ENCODE results near the gene PTPRD. TPM values are rescaled to one million over a fixed set of nuclear protein-coding genes. Genes with fewer than 3 reads are reported as not detected.
A peak's percentile ranks its signal among the peaks of the same experiment; 100 is the strongest.

PTPRD gene
- total RNA-seq, 1 donor from 2014 or later: 6.1 TPM

GRCh38 chr9:8766096-8766495 lies 1846.7 kb downstream of the PTPRD start:
- DNase-seq: no peak
- intact Hi-C loops (cut with micrococcal nuclease): no loop called here
- no peak for ATAC-seq

DNA sequence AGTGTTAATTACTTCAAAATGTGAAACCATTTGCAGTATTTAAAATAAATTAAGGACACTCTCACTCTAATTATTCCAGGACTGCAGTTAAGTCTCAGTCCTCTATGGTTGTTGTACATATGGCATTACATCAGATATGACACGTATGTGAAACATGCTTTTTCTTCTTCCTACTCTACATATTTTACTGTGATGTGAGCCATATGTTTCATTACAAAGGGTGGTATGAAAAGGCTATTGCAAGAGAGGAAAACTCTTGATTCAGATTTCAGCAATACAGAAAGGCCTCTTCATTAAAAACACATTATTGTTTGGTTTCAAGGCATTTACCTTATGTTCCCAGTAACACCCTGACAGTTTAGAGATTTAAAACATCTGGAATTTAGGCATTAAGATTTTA lies 1848.8 kb downstream of the PTPRD start:
- DNase-seq (no peak), ATAC-seq (no peak)
- intact Hi-C loops (cut with micrococcal nuclease): no loop called here

DNA sequence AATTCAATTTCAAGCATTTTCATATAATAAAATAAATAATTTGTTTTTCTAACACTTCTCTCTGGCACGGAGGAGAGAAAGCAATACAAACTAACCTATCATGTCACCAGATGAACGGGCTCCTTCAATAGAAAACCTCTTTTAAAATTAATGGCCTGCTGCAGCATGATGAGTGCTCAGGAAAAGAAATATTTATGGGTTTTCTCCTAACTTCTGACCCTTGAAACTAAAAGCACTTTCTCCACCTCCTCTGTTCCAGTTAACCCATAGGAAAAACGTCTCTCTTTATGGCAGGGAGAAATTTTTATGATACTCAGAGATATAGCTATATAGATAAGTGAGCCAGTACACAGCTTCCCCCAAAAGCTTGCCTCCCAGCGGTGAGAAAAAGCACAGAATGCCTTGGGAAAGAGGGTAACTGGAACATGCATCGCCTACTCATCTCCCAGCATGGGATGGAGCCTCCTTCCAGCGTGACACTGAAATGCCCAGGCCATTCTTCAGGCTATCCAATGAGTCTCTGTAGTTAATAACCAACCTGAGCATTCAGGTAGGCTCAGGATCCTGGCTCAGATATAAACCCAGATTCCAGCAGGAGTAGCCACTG lies 1850.2 kb downstream of the PTPRD start:
- no peak for ATAC-seq
- no peak for DNase-seq
- intact Hi-C loops (cut with micrococcal nuclease): no loop called here

GRCh38 chr9:8760000-8760767 lies 1852.6 kb downstream of the PTPRD start:
- DNase-seq (no peak), ATAC-seq (no peak)
- intact Hi-C loops (cut with micrococcal nuclease): no loop called here

DNA sequence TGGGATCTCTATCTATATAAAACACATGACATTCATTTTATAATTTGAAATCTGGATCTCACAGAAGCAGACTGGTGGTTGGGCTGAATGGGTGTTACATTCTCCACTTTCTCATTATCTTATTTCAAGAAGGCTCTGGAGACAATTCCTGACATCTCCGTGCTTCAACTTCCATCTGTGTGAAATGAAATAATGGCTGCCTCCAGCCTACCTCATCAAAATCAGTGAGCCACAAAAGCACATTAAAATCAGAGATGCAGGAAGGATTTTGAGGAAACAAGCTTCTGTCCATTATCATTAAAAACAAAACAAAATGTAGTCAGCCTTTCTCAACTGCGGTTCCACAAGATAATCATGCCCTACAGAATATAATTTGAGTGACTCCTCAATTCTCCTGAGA lies 1854.9 kb downstream of the PTPRD start:
- ATAC-seq: no peak
- intact Hi-C loops (cut with micrococcal nuclease): no loop called here
- DNase-seq: no peak

GRCh38 chr9:8754751-8755150 lies 1858.1 kb downstream of the PTPRD start:
- ATAC-seq (no peak), DNase-seq (no peak)
- intact Hi-C loops (cut with micrococcal nuclease): no loop called here

DNA sequence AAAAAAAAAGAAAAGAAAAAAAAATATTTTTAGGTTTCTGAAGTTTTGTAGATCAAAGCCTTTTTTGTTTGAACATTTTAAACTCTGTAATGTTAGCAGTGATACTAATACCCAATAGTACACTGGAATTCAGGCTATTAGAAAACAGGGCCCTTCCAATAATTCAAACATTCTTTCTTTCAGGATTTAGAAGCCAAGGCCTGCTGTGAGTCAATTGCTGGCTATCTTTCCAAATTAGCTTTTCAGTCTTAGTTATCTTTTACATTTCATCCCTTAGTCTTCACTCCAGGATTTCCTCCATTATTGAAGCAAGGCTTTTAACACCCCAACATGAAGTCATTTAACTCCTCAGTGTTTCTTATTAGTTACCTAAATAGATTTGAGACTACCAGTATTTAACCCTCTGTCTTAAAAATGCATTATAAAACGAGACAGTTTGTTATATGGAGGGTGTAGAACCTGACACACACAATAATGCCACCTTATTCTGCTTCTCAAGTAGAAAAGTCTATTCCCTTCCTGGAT lies 1861.3 kb downstream of the PTPRD start:
- intact Hi-C loops (cut with micrococcal nuclease): no loop called here
- DNase-seq (no peak), ATAC-seq (no peak)

GRCh38 chr9:8750639-8751051 lies 1862.2 kb downstream of the PTPRD start:
- intact Hi-C loops (cut with micrococcal nuclease): no loop called here
- DNase-seq (no peak), ATAC-seq (peak; percentile 61)

GRCh38 chr9:8745347-8745746 lies 1867.5 kb downstream of the PTPRD start:
- DNase-seq (no peak), ATAC-seq (no peak)
- intact Hi-C loops (cut with micrococcal nuclease): no loop called here

DNA sequence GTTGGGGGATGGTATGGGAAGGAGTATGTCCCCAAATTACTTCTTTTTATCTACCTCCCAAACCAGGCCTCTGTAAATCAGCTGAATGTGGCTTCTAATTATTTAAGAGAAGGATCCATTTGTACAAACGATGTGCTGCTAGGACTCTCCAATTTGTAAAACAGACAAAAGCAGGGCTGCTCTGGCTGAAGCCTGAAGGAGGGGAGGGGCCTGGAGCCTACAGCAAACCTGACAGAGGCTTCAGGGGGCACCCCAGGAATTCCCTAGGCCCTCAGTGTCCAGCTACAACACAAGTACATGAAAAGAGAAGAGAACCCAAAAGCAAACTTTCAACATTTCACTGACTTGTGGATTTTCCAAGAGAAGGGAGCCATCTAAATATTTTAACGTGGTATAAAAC lies 1873.9 kb downstream of the PTPRD start:
- ATAC-seq: no peak
- DNase-seq: no peak
- intact Hi-C loops (cut with micrococcal nuclease): no loop called here

- intact Hi-C loops (cut with micrococcal nuclease): no loop called here
- ATAC-seq: no peak
- no peak for DNase-seq
Observed at GRCh38 chr9:8736805-8737204, 1876.0 kb downstream of the PTPRD start.

GRCh38 chr9:8734760-8735159 lies 1878.0 kb downstream of the PTPRD start:
- no peak for DNase-seq
- ATAC-seq: no peak
- intact Hi-C loops (cut with micrococcal nuclease): no loop called here

DNA sequence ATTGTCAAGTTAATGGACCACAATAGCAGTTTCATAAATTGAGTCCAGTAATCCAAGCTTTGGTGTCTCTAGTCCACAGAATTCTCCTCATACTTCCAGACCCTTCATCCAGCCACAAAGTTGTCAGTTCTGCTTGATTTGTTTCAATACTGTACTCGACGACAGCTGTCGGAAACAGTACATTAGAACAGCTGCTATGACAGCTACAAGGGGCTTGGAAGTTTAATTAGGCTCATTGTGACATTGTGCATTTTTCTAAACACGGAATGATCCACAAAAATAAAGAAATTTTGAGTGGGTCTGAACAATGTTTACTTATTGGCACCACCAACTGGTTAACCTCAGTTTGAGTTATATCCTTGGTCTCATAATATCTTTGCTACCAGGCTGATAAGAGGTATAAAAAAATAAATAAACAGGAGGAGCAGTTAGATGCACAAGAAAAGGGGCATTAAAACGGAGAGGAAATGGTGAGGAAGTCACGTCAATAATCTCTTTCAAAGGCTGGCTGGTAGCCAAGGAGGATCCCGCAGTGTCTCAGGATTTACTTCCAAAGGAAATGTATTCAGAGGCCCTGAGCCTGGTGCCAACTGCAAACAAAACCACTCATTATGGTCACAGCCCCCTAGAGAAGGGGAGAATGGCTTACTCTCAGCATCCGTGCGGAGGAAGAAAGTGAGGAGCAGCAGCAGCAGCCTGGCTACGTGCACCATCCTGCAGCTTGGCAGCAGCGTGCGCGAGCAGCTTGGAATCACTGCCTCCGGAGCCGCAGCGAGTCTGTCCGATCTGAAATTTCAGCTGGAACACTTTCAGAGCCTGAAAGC lies 1879.5 kb downstream of the PTPRD start:
- DNase-seq (peak; percentile 74), ATAC-seq (peak; percentile 77)
- intact Hi-C loops (cut with micrococcal nuclease): no loop called here

- no peak for DNase-seq
- intact Hi-C loops (cut with micrococcal nuclease): no loop called here
- no peak for ATAC-seq
Observed at GRCh38 chr9:8732367-8733075, 1880.3 kb downstream of the PTPRD start.

DNA sequence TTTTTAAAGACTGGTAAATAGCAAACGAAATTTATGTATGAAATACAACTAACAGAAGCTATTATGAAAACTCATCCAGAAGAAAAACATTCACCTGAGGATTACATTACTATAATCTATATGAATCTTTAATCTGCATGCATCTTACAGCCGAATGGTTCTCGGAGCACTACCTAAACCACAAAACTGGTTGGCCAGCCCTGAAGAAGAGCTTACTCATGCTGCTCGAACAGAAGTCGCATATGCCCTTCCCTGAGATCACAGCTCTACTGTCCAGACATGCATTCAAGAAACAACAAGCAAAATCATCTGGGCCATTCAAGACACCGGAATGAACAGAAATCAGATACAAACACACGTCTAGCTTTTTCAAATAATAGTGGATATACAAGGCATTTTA lies 1882.2 kb downstream of the PTPRD start:
- no peak for ATAC-seq
- intact Hi-C loops (cut with micrococcal nuclease): no loop called here
- no peak for DNase-seq

GRCh38 chr9:8728910-8729309 lies 1883.9 kb downstream of the PTPRD start:
- intact Hi-C loops (cut with micrococcal nuclease): no loop called here
- no peak for DNase-seq
- no peak for ATAC-seq

- DNase-seq (no peak), ATAC-seq (no peak)
- intact Hi-C loops (cut with micrococcal nuclease): no loop called here
Observed at GRCh38 chr9:8727191-8727590, 1885.6 kb downstream of the PTPRD start.

- no peak for ATAC-seq
- DNase-seq: no peak
- intact Hi-C loops (cut with micrococcal nuclease): no loop called here
Observed at GRCh38 chr9:8726692-8727091, 1886.1 kb downstream of the PTPRD start.

DNA sequence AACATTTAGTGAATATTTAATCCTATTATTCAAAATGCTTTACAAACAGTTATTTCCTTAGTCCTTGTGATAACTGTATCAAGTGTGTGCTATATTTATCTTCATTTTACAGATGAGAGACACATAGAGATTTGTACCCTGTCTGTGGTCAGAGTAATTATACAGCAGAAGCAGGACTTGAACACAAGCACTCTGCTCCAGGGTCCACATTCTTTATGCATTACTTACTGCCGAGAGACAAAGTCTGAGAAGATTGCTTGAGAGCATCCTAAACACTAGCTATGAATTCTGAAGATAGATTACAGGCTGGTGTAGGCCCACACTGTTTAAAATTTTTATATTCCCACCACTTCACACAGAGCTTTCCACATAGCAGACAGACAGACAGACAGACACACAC lies 1887.2 kb downstream of the PTPRD start:
- intact Hi-C loops (cut with micrococcal nuclease): no loop called here
- ATAC-seq: no peak
- DNase-seq: no peak

Data from left ventricle myocardium superior (tissue), 1 donor.